SK-N-SH treated with all-trans-retinoic acid at 6 μM for 48 hours (cell line): ENCODE measurements around the gene FLT3.

Source experiments
- ATAC-seq: fragments of 200-7000 bp; cut with Tn5 transposase; 3 replicates; pipeline ENCODE4 v1.9.1; 2020; ENCODE audit warnings: mild to moderate bottlenecking, moderate library complexity
- ARNTL ChIP-seq: fragments of 450-650 bp; formaldehyde crosslinking; IDR thresholded peaks from 2 replicates; pipeline ENCODE4 v1.5.0; 2020; ENCODE audit warnings: low read depth, mild to moderate bottlenecking, moderate library complexity, borderline replicate concordance
- BACH2 ChIP-seq: fragments of 250-450 bp; sonication (Bioruptor Pico); IDR thresholded peaks from 2 replicates; pipeline ENCODE4 v1.9.0; 2021; ENCODE audit warnings: mild to moderate bottlenecking, borderline replicate concordance
- CSDC2 ChIP-seq: fragments of 250-450 bp; sonication (Bioruptor Pico); IDR thresholded peaks from 2 replicates; pipeline ENCODE4 v1.5.0; 2020; ENCODE audit warnings: mild to moderate bottlenecking, moderate library complexity
- ESRRG ChIP-seq: fragments of 250-450 bp; sonication (Bioruptor Pico); IDR thresholded peaks from 2 replicates; pipeline ENCODE4 v1.6.1; 2021; ENCODE audit warnings: mild to moderate bottlenecking
- GLIS3 ChIP-seq: fragments of 250-450 bp; sonication (Bioruptor Pico); IDR thresholded peaks from 2 replicates; pipeline ENCODE4 v1.5.0; 2020; ENCODE audit warnings: mild to moderate bottlenecking, moderate library complexity
- ISL1 ChIP-seq: fragments of 250-450 bp; sonication (Bioruptor Pico); IDR thresholded peaks from 2 replicates; pipeline ENCODE4 v2.1.2; 2022; ENCODE audit warnings: mild to moderate bottlenecking, moderate library complexity
- PPARA ChIP-seq: fragments of 250-450 bp; sonication (Bioruptor Pico); IDR thresholded peaks from 2 replicates; pipeline ENCODE4 v1.5.0; 2020; ENCODE audit warnings: mild to moderate bottlenecking, borderline replicate concordance
- RARB ChIP-seq: fragments of 250-450 bp; sonication (Bioruptor Pico); IDR thresholded peaks from 2 replicates; pipeline ENCODE4 v1.8.0; 2021; ENCODE audit warnings: mild to moderate bottlenecking, moderate library complexity
- SNAI2 ChIP-seq: fragments of 250-450 bp; sonication (Bioruptor Pico); IDR thresholded peaks from 2 replicates; pipeline ENCODE4 v1.5.0; 2020; ENCODE audit warnings: mild to moderate bottlenecking, moderate library complexity
- TOX ChIP-seq: fragments of 250-450 bp; sonication (Bioruptor Pico); IDR thresholded peaks from 2 replicates; pipeline ENCODE4 v1.8.0; 2021; ENCODE audit warnings: mild to moderate bottlenecking, moderate library complexity, borderline replicate concordance
- ZC3H10 ChIP-seq: fragments of 250-450 bp; sonication (Bioruptor Pico); IDR thresholded peaks from 2 replicates; pipeline ENCODE4 v1.5.1; 2021; ENCODE audit warnings: mild to moderate bottlenecking, moderate library complexity
- ZFP3 ChIP-seq: fragments of 250-450 bp; sonication (Bioruptor Pico); IDR thresholded peaks from 2 replicates; pipeline ENCODE4 v1.5.0; 2020; ENCODE audit warnings: mild to moderate bottlenecking, moderate library complexity
- ZFP30 ChIP-seq: fragments of 450-650 bp; formaldehyde crosslinking; IDR thresholded peaks from 2 replicates; pipeline ENCODE4 v1.5.0; 2022; ENCODE audit warnings: mild to moderate bottlenecking, moderate library complexity
- ZNF565 ChIP-seq: fragments of 450-650 bp; formaldehyde crosslinking; conservative IDR thresholded peaks from 2 replicates; pipeline ENCODE4 v1.5.0; 2020; ENCODE audit warnings: low read depth, mild to moderate bottlenecking, moderate library complexity
- ZNF70 ChIP-seq: fragments of 450-650 bp; formaldehyde crosslinking; IDR thresholded peaks from 2 replicates; pipeline ENCODE4 v1.5.0; 2020; ENCODE audit warnings: mild to moderate bottlenecking, moderate library complexity
- ZNF8 ChIP-seq: fragments of 450-650 bp; formaldehyde crosslinking; IDR thresholded peaks from 2 replicates; pipeline ENCODE4 v1.5.0; 2020; ENCODE audit warnings: mild to moderate bottlenecking, moderate library complexity
- TF ChIP-seq, protein P1 (sequence below): fragments of 250-450 bp; sonication (Bioruptor Pico); IDR thresholded peaks from 2 replicates; pipeline ENCODE4 v1.5.1; 2020; ENCODE audit warnings: low read depth, mild to moderate bottlenecking, moderate library complexity
- TF ChIP-seq, protein P2 (sequence below): fragments of 250-450 bp; sonication (Bioruptor Pico); IDR thresholded peaks from 2 replicates; pipeline ENCODE4 v1.5.1; 2021; ENCODE audit warnings: mild to moderate bottlenecking, moderate library complexity
- TF ChIP-seq, protein P3 (sequence below): fragments of 250-450 bp; sonication (Bioruptor Pico); IDR thresholded peaks from 2 replicates; pipeline ENCODE4 v1.5.0; 2020; ENCODE audit warnings: mild to moderate bottlenecking, moderate library complexity
- TF ChIP-seq, protein P4 (sequence below): fragments of 250-450 bp; sonication (Bioruptor Pico); IDR thresholded peaks from 2 replicates; pipeline ENCODE4 v1.8.0; 2020; ENCODE audit warnings: mild to moderate bottlenecking, moderate library complexity, borderline replicate concordance
- TF ChIP-seq, protein P5 (sequence below): fragments of 250-450 bp; sonication (Bioruptor Pico); IDR thresholded peaks from 2 replicates; pipeline ENCODE4 v1.8.0; 2021; ENCODE audit warnings: low read depth, mild to moderate bottlenecking, moderate library complexity, borderline replicate concordance

Gene FLT3

DNA sequence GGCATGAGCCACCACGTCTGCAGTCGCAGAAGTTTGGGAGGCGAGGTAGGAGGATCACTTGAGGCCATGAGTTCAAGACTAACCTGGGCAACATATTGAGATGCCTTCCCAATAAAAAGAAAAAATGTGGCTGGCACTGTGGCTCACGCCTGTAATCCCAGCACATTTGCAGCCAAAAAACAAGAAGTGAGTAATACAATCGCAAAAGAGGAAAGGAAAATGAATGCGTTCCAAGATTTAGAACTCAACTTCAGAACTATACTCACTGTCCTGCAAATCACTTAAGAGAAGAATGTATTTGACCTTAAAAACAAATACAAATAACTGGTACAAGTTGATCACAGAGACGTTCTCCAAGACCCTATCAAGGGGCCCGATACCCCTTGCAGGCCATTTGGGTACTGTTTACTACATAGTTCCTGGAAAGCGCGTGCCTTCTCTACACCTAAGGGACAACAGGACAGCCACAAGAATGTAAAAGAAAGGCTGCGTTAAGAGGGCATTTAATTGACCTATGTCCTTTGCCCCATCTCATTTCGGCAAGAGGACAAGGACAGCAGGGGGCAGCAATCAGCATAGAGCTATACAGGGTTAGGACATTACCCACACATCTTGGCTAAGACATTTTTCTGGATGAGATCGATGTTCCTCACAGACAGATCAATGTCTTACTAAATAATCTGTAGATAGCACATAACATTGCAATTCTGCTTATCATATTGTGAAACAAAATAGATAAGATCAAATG is 41.3 kb downstream of the FLT3 start:
- no peak for ATAC-seq
- no peak for TF ChIP-seq RARB
- no peak for TF ChIP-seq ZFP30 (CRISPR knock-in tag)
- TF ChIP-seq ZC3H10 (CRISPR knock-in tag): no peak
- TF ChIP-seq, protein P1, sequence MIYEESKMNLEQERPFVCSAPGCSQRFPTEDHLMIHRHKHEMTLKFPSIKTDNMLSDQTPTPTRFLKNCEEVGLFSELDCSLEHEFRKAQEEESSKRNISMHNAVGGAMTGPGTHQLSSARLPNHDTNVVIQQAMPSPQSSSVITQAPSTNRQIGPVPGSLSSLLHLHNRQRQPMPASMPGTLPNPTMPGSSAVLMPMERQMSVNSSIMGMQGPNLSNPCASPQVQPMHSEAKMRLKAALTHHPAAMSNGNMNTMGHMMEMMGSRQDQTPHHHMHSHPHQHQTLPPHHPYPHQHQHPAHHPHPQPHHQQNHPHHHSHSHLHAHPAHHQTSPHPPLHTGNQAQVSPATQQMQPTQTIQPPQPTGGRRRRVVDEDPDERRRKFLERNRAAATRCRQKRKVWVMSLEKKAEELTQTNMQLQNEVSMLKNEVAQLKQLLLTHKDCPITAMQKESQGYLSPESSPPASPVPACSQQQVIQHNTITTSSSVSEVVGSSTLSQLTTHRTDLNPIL (CRISPR knock-in tag): no peak
- TF ChIP-seq, protein P2, sequence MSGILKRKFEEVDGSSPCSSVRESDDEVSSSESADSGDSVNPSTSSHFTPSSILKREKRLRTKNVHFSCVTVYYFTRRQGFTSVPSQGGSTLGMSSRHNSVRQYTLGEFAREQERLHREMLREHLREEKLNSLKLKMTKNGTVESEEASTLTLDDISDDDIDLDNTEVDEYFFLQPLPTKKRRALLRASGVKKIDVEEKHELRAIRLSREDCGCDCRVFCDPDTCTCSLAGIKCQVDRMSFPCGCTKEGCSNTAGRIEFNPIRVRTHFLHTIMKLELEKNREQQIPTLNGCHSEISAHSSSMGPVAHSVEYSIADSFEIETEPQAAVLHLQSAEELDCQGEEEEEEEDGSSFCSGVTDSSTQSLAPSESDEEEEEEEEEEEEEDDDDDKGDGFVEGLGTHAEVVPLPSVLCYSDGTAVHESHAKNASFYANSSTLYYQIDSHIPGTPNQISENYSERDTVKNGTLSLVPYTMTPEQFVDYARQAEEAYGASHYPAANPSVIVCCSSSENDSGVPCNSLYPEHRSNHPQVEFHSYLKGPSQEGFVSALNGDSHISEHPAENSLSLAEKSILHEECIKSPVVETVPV (CRISPR knock-in tag): no peak
- TF ChIP-seq TOX (CRISPR knock-in tag): no peak
- no peak for TF ChIP-seq ARNTL (CRISPR knock-in tag)
- TF ChIP-seq ZNF565 (CRISPR knock-in tag): no peak
- no peak for TF ChIP-seq BACH2

DNA sequence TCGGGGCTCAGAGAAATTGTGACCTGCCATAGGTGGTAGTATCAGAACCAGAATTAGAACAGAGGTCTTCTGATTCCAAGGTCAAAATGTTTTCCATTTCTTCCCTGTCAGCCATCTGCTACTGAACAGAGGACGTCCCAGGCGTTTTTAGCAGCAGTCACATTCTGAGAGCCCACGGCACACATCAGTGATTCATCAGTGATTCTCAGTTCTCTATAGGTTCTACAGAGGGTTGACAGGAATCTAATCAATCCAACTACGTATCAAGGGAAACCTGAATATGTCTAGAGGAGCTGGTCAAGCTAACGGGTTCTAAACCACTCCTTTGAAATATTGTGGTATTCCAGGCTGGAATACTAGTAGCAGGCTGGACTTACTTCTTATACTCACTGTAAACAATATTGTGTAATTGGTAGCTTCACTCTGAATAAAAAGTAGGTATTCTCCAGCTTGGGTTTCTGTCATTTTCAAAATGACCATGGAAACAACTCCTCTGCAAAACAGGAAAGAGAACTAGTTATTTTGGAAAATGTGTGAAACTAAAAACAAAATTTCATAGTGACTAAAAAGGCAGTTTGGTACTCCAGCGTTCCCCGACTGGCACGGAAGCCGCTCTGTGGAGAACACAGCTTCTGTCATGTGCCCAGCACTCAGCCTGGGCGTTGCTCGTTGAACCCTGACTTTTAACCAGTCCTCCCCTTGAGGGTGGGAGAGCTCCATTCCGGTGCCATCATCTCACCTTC is 43.2 kb downstream of the FLT3 start:
- TF ChIP-seq ARNTL (CRISPR knock-in tag) (no peak), ZC3H10 (CRISPR knock-in tag) (no peak), ZFP30 (CRISPR knock-in tag) (no peak), GLIS3 (CRISPR knock-in tag) (no peak)
- TF ChIP-seq, protein P3, sequence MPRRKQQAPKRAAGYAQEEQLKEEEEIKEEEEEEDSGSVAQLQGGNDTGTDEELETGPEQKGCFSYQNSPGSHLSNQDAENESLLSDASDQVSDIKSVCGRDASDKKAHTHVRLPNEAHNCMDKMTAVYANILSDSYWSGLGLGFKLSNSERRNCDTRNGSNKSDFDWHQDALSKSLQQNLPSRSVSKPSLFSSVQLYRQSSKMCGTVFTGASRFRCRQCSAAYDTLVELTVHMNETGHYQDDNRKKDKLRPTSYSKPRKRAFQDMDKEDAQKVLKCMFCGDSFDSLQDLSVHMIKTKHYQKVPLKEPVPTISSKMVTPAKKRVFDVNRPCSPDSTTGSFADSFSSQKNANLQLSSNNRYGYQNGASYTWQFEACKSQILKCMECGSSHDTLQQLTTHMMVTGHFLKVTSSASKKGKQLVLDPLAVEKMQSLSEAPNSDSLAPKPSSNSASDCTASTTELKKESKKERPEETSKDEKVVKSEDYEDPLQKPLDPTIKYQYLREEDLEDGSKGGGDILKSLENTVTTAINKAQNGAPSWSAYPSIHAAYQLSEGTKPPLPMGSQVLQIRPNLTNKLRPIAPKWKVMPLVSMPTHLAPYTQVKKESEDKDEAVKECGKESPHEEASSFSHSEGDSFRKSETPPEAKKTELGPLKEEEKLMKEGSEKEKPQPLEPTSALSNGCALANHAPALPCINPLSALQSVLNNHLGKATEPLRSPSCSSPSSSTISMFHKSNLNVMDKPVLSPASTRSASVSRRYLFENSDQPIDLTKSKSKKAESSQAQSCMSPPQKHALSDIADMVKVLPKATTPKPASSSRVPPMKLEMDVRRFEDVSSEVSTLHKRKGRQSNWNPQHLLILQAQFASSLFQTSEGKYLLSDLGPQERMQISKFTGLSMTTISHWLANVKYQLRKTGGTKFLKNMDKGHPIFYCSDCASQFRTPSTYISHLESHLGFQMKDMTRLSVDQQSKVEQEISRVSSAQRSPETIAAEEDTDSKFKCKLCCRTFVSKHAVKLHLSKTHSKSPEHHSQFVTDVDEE: no peak
- no peak for ATAC-seq

DNA sequence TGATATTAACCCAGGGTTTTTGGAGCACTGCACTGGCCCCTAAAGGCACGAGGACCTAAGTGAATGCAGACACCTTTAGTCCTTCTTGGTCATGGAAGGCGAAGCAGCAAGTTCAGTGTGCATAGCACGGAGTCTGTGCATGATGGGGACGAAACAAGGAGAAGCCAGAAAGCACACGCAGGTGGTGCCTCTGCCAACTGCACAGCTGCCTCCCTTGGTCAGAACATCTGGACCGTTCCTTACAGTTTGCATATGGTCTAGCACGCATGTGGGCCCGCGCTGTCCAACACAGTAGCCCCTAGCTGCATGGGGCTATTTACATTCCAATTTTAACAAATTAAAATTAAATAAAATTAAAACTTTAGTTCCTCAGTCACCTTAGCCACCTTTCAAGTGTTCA is 44.0 kb downstream of the FLT3 start:
- no peak for ATAC-seq
- TF ChIP-seq ZFP30 (CRISPR knock-in tag) (no peak), TOX (CRISPR knock-in tag) (no peak), CSDC2 (CRISPR knock-in tag) (no peak), ISL1 (no peak), ZC3H10 (CRISPR knock-in tag) (no peak), ZNF565 (CRISPR knock-in tag) (no peak), SNAI2 (CRISPR knock-in tag) (no peak), ARNTL (CRISPR knock-in tag) (no peak), PPARA (CRISPR knock-in tag) (no peak), ZFP3 (CRISPR knock-in tag) (no peak), ZNF8 (CRISPR knock-in tag) (no peak), RARB (no peak), ESRRG (CRISPR knock-in tag) (no peak), ZNF70 (CRISPR knock-in tag) (no peak), GLIS3 (CRISPR knock-in tag) (no peak), BACH2 (no peak)
- TF ChIP-seq, protein P4, sequence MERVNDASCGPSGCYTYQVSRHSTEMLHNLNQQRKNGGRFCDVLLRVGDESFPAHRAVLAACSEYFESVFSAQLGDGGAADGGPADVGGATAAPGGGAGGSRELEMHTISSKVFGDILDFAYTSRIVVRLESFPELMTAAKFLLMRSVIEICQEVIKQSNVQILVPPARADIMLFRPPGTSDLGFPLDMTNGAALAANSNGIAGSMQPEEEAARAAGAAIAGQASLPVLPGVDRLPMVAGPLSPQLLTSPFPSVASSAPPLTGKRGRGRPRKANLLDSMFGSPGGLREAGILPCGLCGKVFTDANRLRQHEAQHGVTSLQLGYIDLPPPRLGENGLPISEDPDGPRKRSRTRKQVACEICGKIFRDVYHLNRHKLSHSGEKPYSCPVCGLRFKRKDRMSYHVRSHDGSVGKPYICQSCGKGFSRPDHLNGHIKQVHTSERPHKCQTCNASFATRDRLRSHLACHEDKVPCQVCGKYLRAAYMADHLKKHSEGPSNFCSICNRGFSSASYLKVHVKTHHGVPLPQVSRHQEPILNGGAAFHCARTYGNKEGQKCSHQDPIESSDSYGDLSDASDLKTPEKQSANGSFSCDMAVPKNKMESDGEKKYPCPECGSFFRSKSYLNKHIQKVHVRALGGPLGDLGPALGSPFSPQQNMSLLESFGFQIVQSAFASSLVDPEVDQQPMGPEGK (CRISPR knock-in tag): no peak
- TF ChIP-seq, protein P3: no peak
- TF ChIP-seq, protein P5, sequence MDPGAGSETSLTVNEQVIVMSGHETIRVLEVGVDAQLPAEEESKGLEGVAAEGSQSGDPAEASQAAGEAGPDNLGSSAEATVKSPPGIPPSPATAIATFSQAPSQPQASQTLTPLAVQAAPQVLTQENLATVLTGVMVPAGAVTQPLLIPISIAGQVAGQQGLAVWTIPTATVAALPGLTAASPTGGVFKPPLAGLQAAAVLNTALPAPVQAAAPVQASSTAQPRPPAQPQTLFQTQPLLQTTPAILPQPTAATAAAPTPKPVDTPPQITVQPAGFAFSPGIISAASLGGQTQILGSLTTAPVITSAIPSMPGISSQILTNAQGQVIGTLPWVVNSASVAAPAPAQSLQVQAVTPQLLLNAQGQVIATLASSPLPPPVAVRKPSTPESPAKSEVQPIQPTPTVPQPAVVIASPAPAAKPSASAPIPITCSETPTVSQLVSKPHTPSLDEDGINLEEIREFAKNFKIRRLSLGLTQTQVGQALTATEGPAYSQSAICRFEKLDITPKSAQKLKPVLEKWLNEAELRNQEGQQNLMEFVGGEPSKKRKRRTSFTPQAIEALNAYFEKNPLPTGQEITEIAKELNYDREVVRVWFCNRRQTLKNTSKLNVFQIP (CRISPR knock-in tag): no peak
- TF ChIP-seq, protein P1 (CRISPR knock-in tag): no peak
